ENCODE results near the gene SPHKAP.
"Not testable (repeated sequence)": the region's sequence is repeated elsewhere in the genome, so short reads cannot be mapped to it uniquely, and the experiment has no call there.

Gene SPHKAP, protein sequence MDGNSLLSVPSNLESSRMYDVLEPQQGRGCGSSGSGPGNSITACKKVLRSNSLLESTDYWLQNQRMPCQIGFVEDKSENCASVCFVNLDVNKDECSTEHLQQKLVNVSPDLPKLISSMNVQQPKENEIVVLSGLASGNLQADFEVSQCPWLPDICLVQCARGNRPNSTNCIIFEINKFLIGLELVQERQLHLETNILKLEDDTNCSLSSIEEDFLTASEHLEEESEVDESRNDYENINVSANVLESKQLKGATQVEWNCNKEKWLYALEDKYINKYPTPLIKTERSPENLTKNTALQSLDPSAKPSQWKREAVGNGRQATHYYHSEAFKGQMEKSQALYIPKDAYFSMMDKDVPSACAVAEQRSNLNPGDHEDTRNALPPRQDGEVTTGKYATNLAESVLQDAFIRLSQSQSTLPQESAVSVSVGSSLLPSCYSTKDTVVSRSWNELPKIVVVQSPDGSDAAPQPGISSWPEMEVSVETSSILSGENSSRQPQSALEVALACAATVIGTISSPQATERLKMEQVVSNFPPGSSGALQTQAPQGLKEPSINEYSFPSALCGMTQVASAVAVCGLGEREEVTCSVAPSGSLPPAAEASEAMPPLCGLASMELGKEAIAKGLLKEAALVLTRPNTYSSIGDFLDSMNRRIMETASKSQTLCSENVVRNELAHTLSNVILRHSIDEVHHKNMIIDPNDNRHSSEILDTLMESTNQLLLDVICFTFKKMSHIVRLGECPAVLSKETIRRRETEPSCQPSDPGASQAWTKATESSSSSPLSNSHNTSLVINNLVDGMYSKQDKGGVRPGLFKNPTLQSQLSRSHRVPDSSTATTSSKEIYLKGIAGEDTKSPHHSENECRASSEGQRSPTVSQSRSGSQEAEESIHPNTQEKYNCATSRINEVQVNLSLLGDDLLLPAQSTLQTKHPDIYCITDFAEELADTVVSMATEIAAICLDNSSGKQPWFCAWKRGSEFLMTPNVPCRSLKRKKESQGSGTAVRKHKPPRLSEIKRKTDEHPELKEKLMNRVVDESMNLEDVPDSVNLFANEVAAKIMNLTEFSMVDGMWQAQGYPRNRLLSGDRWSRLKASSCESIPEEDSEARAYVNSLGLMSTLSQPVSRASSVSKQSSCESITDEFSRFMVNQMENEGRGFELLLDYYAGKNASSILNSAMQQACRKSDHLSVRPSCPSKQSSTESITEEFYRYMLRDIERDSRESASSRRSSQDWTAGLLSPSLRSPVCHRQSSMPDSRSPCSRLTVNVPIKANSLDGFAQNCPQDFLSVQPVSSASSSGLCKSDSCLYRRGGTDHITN (N-terminal part only)

DNA sequence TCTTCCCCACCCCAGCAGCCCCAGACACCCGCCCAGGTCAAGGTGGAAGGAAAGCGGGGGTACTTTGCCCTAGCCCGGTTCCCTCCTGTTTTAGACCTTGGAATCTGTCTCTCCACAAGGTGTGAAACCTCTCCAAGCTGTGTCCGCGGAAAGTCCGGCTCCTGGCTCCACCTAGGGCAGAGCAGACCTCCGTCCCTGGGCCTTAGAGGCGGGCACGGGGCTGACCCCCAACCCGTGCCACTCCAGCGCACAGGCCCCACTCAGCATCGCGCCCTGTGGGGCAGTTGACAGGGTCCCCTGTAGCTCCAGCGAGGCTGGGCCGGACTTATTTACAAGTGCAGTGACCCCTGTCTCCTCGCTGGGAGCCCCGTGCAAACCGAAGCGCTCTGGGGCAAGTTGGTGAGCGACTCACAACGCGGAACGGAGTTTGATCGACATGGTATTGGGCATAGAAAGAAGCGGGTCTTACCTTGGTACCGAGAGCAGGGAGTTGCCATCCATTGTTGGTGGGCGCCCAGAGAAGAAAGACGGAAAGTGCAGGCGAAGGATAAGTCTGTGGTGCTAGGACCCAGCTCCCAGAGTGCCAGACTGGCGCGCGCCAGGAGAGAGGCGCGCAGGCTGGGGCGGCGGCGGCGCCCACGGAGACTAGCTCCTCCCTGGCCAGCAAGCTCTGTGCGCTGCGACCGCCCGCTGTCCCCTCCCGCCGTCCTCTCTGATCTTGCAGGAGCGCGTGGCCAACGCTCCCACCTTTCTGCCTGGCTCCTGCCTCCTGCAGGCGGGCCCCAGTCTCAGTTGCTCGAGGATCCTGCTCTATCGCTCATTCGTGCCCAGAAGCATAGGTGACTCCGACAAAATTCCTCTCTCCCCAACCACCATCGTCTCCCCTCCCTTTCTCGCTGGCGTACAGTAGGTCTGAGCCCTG is at the start of gene SPHKAP:
SPHKAP (minus strand) TSS at position 590 of the 922 bp plus-strand sequence; CDS start at position 501, 89 bp downstream.
- DNase-seq (ENCODE audit: low read depth in 3 of 3): no peak

GRCh38 chr2:228227466-228227865 is 46.0 kb upstream of the SPHKAP start:
- no peak for DNase-seq (ENCODE audit: low read depth in 3 of 3)

GRCh38 chr2:228224410-228224809 is 42.9 kb upstream of the SPHKAP start:
- no peak for DNase-seq (ENCODE audit: low read depth in 3 of 3)

- DNase-seq (ENCODE audit: low read depth in 3 of 3): not testable (repeated sequence)
Measured at GRCh38 chr2:228218593-228218992, 37.1 kb upstream of the SPHKAP start.

DNA sequence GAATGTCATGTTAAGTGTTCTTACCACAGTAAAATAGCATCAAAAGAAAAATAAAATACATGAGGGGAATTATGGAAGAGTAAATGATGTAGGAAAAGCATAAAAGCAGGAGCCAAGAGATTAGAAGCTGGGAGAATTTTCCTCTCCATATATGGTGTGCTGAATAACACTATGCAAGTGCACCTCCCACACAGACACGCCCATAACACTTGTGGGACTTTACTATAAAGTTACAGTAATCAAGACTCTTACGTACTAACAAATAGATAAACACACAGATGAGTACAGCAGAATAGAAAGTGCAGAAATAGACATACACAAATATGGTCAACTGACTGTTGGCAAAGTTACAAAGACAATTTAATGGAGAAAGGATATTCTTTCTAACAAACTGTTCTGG is 16.0 kb upstream of the SPHKAP start:
- DNase-seq (ENCODE audit: low read depth in 3 of 3): no peak

DNA sequence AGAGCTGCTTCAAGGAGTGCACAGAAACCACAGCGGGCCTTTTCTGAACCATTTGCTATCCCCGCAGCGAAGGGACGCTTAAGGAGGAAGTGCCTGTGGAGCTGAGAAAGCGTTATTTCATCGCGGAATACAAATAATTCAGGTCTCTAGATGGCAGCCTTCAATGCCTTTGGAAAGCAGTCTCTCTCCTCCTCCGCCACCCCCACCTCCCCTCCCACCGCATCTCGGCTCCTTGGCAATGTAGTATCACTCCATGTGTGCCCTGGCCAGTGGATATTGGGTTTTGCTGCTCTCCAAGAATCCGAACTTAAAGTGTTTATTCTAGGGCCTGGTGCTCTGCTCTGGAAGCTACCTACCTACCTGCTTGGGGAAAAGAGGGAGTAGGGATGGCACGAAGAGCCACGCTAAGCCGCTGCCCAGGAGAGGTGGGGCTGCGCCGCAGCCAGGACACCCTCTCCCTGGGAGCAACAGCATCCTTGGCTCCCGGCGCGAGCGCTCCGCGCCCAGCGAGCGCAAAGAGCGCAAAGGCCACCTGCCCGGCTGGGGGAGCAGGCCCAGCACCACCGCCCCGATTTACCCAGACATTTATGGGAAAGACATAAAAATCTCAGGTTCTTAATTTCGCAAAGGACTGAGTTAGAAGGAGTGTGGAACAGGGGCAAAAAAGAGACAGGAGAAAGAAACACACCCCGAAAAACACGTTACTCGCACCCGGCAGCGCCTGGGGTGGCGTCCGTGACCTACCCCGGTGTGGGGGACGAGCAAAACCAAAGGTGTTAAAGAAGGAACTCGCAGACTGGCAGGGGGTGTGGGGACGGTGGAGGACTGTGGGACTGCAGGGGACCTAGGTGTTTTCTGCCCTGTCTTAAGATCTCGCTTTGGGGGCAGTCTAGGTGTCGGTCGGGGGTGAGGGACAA is 1.0 kb downstream of the SPHKAP start:
- DNase-seq (ENCODE audit: low read depth in 3 of 3): no peak

DNA sequence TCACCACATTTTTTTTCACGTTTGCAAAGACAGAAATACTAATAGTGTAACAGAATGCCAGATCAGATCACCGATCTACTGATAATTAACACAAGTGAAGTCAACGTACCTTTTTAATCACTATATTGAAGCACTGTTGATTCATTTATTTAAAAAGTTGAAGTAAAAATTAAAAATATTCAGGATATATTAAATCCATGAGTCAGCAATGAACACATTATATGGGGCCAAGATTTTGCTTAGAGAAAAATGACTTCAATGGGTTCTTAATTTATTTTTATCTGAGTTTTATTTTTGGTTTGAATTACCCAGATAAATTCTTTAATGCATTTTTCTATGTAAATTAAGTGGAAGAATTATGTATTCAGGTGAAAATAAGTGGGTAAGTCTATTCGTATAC is 14.2 kb downstream of the SPHKAP start:
- no peak for DNase-seq (ENCODE audit: low read depth in 3 of 3)

- no peak for DNase-seq (ENCODE audit: low read depth in 3 of 3)
Measured at GRCh38 chr2:228164718-228165117, 16.8 kb downstream of the SPHKAP start.

- DNase-seq (ENCODE audit: low read depth in 3 of 3): no peak
Measured at GRCh38 chr2:228157841-228158240, 23.6 kb downstream of the SPHKAP start.

GRCh38 chr2:228144961-228145360 is 36.5 kb downstream of the SPHKAP start:
- DNase-seq (ENCODE audit: low read depth in 3 of 3): no peak

DNA sequence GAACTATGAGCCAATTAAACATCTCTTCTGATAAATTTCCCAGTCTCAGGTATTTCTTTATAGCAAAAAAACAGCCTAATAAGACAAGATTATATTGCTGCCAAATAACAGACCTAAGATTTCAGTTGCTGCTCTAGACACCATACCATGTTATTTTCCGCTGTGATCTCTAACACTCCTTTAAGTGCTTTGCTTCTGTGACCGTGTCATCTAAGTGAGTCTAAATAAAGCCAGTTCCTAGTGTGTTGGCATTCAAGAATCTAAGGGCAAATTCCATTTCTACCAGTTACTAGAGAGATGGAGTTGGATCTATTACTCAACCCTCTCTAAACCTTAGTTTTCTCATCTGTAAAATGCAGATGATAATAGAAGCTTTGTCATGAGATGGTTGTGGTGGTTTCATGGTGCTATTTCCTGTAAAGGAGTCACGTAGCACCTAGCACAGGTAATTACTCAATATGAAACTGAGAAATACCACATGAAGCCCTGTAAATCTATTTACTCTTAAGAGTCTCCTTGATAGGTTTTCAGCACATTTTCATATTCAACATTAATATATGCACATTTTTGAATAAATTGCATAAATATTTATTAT is 40.5 kb downstream of the SPHKAP start:
- DNase-seq (ENCODE audit: low read depth in 3 of 3): no peak

DNA sequence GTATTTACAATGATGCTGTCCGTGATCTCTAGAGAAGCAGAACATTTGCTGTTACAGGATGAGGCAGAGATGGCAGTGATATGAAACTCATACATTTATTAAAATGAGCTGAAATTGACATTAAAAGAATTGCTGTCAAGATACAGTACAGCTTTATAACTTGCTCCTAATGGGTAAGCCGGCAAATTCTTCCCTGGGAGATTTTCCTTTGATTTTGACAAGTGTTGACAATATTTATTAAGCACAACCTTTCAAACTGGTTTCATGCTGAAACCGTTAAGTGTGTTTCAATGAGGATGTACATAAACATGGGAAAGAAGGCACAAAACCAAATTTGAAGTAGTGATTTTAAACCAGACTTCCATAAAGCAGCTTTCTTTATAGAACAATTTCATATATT is 45.5 kb downstream of the SPHKAP start:
- no peak for DNase-seq (ENCODE audit: low read depth in 3 of 3)

- no peak for DNase-seq (ENCODE audit: low read depth in 3 of 3)
Measured at GRCh38 chr2:228135300-228135699, 46.2 kb downstream of the SPHKAP start.

GRCh38 chr2:228131833-228132232 is 49.7 kb downstream of the SPHKAP start:
- no peak for DNase-seq (ENCODE audit: low read depth in 3 of 3)

DNA sequence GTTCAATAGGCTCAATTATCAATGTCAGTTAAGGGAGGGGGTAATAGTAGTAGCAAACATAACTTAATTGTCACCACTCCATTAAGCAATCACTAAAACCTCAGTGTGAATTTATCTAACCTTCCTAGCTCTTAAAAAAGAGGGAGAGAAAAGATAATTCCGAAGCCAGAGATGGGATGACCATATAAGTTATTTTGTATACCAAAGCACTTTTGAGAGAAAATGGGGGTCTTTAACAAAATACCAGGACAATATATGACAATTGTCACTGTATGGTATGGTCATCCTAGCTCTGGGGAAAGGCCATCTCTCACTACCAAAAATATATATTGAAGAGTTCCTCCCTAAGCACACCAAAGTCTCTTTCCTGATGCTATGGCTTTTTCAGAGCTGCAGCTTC is 55.1 kb downstream of the SPHKAP start:
- DNase-seq (ENCODE audit: low read depth in 3 of 3): no peak

DNA sequence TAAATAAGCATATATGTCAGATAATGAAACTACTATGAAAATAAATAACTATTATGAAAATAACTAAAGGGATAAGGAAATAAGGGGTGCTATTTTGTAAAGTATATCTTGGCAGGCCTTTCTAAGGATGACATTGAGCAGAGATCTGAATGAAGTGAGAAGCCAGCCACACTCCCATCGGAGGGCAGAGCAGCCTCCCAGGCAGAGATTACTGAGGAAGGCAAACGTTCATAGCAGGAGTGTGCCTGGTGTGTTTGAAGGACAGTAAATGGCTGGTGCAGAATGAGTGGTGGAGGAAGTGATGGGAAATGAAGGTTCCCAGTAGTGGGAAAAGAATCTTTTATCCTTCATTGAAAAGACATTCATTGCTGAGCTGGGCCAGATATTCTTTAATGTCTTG is 62.5 kb downstream of the SPHKAP start:
- DNase-seq (ENCODE audit: low read depth in 3 of 3): no peak

DNA sequence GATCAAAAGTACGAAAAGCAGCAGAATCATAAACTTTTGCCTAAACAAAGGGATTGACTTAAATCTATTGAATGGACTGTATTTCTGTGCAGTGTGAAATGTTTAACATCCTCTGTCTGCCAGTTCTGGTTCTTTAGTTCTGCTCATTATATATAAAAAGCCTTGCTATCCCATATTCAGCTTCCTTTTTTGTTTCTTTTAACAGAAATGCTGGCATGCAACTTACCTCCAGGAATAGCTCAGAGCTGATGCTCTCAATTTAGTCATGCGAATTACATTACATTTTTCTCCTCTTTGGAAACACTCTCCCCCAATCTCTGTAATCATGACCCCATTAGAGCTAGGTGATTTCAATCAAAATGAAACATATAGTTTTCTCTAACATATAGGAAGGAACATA is 73.6 kb downstream of the SPHKAP start:
- DNase-seq (ENCODE audit: low read depth in 3 of 3): no peak

DNA sequence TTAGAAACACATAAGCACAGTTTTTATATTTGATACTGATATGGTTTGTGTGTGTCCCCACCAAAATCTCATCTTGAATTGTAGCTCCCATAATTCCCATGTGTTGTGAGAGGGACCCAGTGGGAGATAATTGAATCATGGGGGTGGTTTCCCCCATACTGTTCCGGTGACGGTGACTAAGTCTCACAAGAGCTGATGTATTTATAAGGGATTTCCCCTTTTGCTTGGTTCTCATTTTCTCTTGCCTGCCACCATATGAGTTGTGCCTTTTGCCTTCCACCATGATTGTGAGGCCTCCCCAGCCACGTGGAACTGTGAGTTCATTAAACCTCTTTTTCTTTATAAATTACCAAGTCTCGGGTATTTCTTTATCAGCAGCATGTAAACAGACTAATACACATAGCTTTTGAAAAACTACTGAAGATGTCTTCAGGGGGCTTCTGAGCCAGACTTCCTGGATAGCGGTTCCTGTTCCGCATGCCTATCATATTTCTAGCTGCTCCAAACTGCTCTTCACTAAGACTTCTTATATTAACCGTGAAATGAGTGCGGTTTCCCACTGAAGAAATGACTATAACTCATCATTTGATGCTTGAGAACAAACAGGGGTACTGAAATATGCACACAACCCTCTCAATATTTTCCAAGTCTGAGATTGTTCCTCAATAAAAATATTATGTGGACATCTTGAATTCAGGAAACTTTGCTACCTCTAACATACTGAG is 75.8 kb downstream of the SPHKAP start:
- DNase-seq (ENCODE audit: low read depth in 3 of 3): no peak

GRCh38 chr2:228104215-228104614 is 77.3 kb downstream of the SPHKAP start:
- DNase-seq (ENCODE audit: low read depth in 3 of 3): no peak
